ENCODE results near the gene OR52M1. TPM values are rescaled to one million over a fixed set of nuclear protein-coding genes. Genes with fewer than 3 reads are reported as not detected.

The OR52M1 gene
- total RNA-seq, 1 donor: not detected

- no peak for DNase-seq (ENCODE audit: low read depth)
- no peak overlapping the region for H3K4me3 ChIP-seq (ENCODE audit: low read depth, low read length)
- TF ChIP-seq, protein P1, sequence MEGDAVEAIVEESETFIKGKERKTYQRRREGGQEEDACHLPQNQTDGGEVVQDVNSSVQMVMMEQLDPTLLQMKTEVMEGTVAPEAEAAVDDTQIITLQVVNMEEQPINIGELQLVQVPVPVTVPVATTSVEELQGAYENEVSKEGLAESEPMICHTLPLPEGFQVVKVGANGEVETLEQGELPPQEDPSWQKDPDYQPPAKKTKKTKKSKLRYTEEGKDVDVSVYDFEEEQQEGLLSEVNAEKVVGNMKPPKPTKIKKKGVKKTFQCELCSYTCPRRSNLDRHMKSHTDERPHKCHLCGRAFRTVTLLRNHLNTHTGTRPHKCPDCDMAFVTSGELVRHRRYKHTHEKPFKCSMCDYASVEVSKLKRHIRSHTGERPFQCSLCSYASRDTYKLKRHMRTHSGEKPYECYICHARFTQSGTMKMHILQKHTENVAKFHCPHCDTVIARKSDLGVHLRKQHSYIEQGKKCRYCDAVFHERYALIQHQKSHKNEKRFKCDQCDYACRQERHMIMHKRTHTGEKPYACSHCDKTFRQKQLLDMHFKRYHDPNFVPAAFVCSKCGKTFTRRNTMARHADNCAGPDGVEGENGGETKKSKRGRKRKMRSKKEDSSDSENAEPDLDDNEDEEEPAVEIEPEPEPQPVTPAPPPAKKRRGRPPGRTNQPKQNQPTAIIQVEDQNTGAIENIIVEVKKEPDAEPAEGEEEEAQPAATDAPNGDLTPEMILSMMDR (IDR thresholded peaks at IDR 0.05; ENCODE audit: insufficient read depth, low read length): no peak
These were observed 15.5 kb downstream of the OR52M1 start for GRCh38 chr11:4560467-4560866.

DNA sequence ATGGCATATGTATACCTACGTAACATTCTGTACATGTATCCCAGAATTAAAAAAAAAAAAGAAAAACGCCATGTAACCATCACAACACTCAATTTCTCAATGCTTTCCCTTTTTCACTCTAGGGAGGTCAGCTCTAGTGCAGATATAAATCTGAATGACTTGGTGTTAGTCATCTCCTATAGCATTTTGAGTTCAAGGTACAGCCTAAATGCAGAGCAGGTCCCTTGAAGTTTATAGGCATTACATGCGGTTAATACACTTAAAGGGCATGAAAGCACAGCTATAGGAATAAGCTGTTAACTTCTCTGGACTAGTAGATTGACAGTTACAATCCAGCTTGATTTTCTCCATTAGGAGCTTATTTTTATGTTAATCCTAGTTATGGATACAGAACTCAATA lies 20.4 kb downstream of the OR52M1 start:
- TF ChIP-seq, protein P1 (IDR thresholded peaks at IDR 0.05; ENCODE audit: insufficient read depth, low read length): no peak
- DNase-seq (ENCODE audit: low read depth): no peak
- no peak overlapping the region for H3K4me3 ChIP-seq (ENCODE audit: low read depth, low read length)

GRCh38 chr11:4569075-4569474 lies 24.1 kb downstream of the OR52M1 start:
- DNase-seq (ENCODE audit: low read depth): no peak
- TF ChIP-seq, protein P1 (IDR thresholded peaks at IDR 0.05; ENCODE audit: insufficient read depth, low read length): no peak
- no peak overlapping the region for H3K4me3 ChIP-seq (ENCODE audit: low read depth, low read length)

GRCh38 chr11:4576880-4577279 lies 31.9 kb downstream of the OR52M1 start:
- TF ChIP-seq, protein P1 (IDR thresholded peaks at IDR 0.05; ENCODE audit: insufficient read depth, low read length): no peak
- DNase-seq (ENCODE audit: low read depth): no peak
- H3K4me3 ChIP-seq (ENCODE audit: low read depth, low read length): no peak overlapping the region

DNA sequence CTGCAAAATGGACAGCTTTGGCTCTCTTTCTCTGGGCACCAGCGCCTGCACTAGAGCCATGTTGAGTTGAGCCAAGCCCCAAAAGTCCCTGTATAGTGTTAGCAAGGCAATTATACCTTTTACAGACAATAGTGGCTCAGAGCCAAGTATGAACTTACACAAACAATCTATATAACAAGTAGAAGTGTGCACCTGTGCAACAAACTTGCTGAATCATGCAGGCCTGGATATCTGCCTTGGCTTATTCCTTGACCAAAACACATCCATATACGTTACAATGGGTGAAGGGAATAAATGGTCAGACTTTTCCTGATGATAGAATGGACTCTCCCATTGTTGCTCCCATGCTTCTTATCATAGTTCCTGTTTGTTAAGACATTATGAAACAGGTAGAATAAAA lies 32.8 kb downstream of the OR52M1 start:
- no peak overlapping the region for H3K4me3 ChIP-seq (ENCODE audit: low read depth, low read length)
- no peak for DNase-seq (ENCODE audit: low read depth)
- TF ChIP-seq, protein P1 (IDR thresholded peaks at IDR 0.05; ENCODE audit: insufficient read depth, low read length): no peak

GRCh38 chr11:4578624-4579023 lies 33.6 kb downstream of the OR52M1 start:
- TF ChIP-seq, protein P1 (IDR thresholded peaks at IDR 0.05; ENCODE audit: insufficient read depth, low read length): no peak
- no peak for DNase-seq (ENCODE audit: low read depth)
- H3K4me3 ChIP-seq (ENCODE audit: low read depth, low read length): no peak overlapping the region

DNA sequence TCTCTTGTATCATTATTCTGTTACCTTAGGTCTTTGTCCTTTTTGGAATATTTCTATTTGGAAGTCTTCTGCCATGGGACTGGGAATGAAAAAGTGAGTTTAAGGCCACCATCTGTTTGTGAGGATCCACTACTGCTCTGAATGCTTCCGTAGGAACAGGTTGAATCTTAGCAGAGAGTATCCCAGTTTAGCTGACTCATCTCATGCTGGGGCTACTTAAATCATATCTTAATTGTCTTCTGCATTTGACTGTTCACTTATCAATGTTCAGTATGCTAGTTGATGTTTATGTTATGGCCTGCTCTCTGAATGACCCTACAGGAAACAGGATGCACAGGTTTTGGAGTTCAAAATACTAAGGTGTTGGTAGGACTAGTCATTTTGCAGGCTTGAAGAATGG lies 35.1 kb downstream of the OR52M1 start:
- TF ChIP-seq, protein P1 (IDR thresholded peaks at IDR 0.05; ENCODE audit: insufficient read depth, low read length): no peak
- no peak for DNase-seq (ENCODE audit: low read depth)
- no peak overlapping the region for H3K4me3 ChIP-seq (ENCODE audit: low read depth, low read length)

Data from fibroblast of the aortic adventitia (primary cell).